GM23338 (cell line): ENCODE measurements around the gene ORC4. TPM values are rescaled to one million over a fixed set of nuclear protein-coding genes. Genes with fewer than 3 reads are reported as not detected.

Source experiments
- ATAC-seq: fragments of 200-7000 bp; cut with Tn5 transposase; 3 replicates; pipeline ENCODE4 v1.9.1; 2020
- DNase-seq: peaks from one replicate; pipeline ENCODE4 v3.0.0-alpha.2; 2015; ENCODE audit warnings: low spot score
- H2AFZ ChIP-seq: fragments of 200-600 bp; sonication (generic); 2 replicates; pipeline ENCODE4 v1.8.0; 2016; ENCODE audit warnings: antibody characterized with exemption, mild to moderate bottlenecking, moderate library complexity
- H3F3A ChIP-seq: fragments of 200-600 bp; sonication (generic); replicated peaks from 2 replicates; pipeline ENCODE4 v1.8.0; 2017; ENCODE audit warnings: antibody characterized with exemption, mixed run types, low read depth
- H3K27ac ChIP-seq: fragments of 200-600 bp; sonication (generic); 2 replicates; pipeline ENCODE4 v1.6.1; 2016; ENCODE audit warnings: low read depth
- H3K27me3 ChIP-seq: fragments of 200-600 bp; sonication (generic); 2 replicates; pipeline ENCODE4 v1.8.0; 2016; ENCODE audit warnings: mild to moderate bottlenecking, mixed run types, moderate library complexity; ENCODE audit not compliant: insufficient read depth
- H3K36me3 ChIP-seq: fragments of 200-600 bp; sonication (generic); 2 replicates; pipeline ENCODE4 v1.8.0; 2016; ENCODE audit warnings: mild to moderate bottlenecking; ENCODE audit not compliant: insufficient read depth
- H3K4me1 ChIP-seq: fragments of 200-600 bp; sonication (generic); 2 replicates; pipeline ENCODE4 v1.8.0; 2016; ENCODE audit warnings: mild to moderate bottlenecking, moderate library complexity; ENCODE audit not compliant: insufficient read depth
- H3K4me2 ChIP-seq: fragments of 200-600 bp; sonication (generic); 2 replicates; pipeline ENCODE4 v1.7.1; 2017; ENCODE audit warnings: mixed run types
- H3K4me3 ChIP-seq: fragments of 200-600 bp; sonication (generic); 2 replicates; pipeline ENCODE4 v1.6.1; 2016; ENCODE audit warnings: mixed run types
- H3K79me2 ChIP-seq: fragments of 200-600 bp; sonication (generic); replicated peaks from 2 replicates; pipeline ENCODE4 v1.8.0; 2017; ENCODE audit warnings: mild to moderate bottlenecking; ENCODE audit not compliant: insufficient read depth
- H3K9me2 ChIP-seq: fragments of 200-600 bp; sonication (generic); 2 replicates; pipeline ENCODE4 v1.8.0; 2017; ENCODE audit not compliant: insufficient read depth
- H4K20me1 ChIP-seq: fragments of 200-600 bp; sonication (generic); replicated peaks from 2 replicates; pipeline ENCODE4 v1.8.0; 2017; ENCODE audit warnings: mild to moderate bottlenecking; ENCODE audit not compliant: insufficient read depth
- H3K27ac Mint-ChIP-seq: 2 replicates; pipeline ENCODE4 v1.8.0; 2020; ENCODE audit warnings: inconsistent platforms, mild to moderate bottlenecking, moderate library complexity, mixed read lengths
- H3K27me3 Mint-ChIP-seq: 3 replicates; pipeline ENCODE4 v1.8.0; 2022; ENCODE audit warnings: low read depth, mild to moderate bottlenecking, moderate library complexity, mixed read lengths, inconsistent platforms; ENCODE audit not compliant: insufficient read depth, poor library complexity
- H3K36me3 Mint-ChIP-seq: 3 replicates; pipeline ENCODE4 v1.8.0; 2021; ENCODE audit warnings: low read depth, mild to moderate bottlenecking, inconsistent platforms, moderate library complexity, mixed read lengths
- H3K4me1 Mint-ChIP-seq: 3 replicates; pipeline ENCODE4 v1.8.0; 2020; ENCODE audit warnings: mild to moderate bottlenecking, inconsistent platforms, mixed read lengths
- H3K4me3 Mint-ChIP-seq: 3 replicates; pipeline ENCODE4 v1.8.0; 2021; ENCODE audit warnings: moderate library complexity, mild to moderate bottlenecking, inconsistent platforms, mixed read lengths
- H3K9me3 Mint-ChIP-seq: 3 replicates; pipeline ENCODE4 v1.8.0; 2020; ENCODE audit warnings: moderate library complexity, mild to moderate bottlenecking, inconsistent platforms, mixed read lengths
- CREB1 ChIP-seq: fragments of 250-450 bp; sonication (Bioruptor Pico); IDR thresholded peaks from 2 replicates; pipeline ENCODE4 v1.5.0; 2020; ENCODE audit warnings: low read depth, mild to moderate bottlenecking, moderate library complexity
- EZH2 ChIP-seq: fragments of 200-600 bp; sonication (generic); IDR thresholded peaks from one replicate; pipeline ENCODE4 v1.8.0; 2017; ENCODE audit warnings: antibody characterized with exemption, mild to moderate bottlenecking, low read depth; ENCODE audit not compliant: unreplicated experiment
- EZH2phosphoT487 ChIP-seq: fragments of 200-600 bp; sonication (generic); IDR thresholded peaks from one replicate; pipeline ENCODE4 v1.8.1; 2018; ENCODE audit warnings: antibody characterized with exemption; ENCODE audit not compliant: unreplicated experiment
- NANOG ChIP-seq: IDR thresholded peaks from 2 replicates; pipeline ENCODE4 v1.6.1; 2016; ENCODE audit warnings: antibody characterized with exemption, borderline replicate concordance
- POLR2AphosphoS5 ChIP-seq: IDR thresholded peaks from 2 replicates; pipeline ENCODE4 v1.6.1; 2016; ENCODE audit warnings: antibody characterized with exemption, low read depth
- REST ChIP-seq: IDR thresholded peaks from one replicate; pipeline ENCODE4 v1.6.1; 2018; ENCODE audit warnings: antibody characterized with exemption; ENCODE audit not compliant: unreplicated experiment
- ZNF114 ChIP-seq: fragments of 250-450 bp; sonication (Bioruptor Pico); IDR thresholded peaks from 2 replicates; pipeline ENCODE4 v1.5.0; 2020; ENCODE audit warnings: mild to moderate bottlenecking, moderate library complexity
- ZNF462 ChIP-seq: fragments of 250-450 bp; sonication (Bioruptor Pico); IDR thresholded peaks from 2 replicates; pipeline ENCODE4 v1.5.0; 2020; ENCODE audit warnings: mild to moderate bottlenecking, moderate library complexity
- polyA plus RNA-seq: library from polyadenylated mRNA; unstranded; fragments of >200 nt; fragmentation: Nextera tagmentation; extraction: Ambion mirVana; gene quantifications from 2 replicates; pipeline ENCODE4 v1.2.1, GENCODE V29; 2016
- total RNA-seq: library from RNA; depleted of rRNA; stranded (reverse); fragments of >200 nt; shearing (Covaris generic); gene quantifications from 2 replicates; pipeline ENCODE4 v1.2.3, GENCODE V29; 2014
- TF ChIP-seq, protein P1 (sequence below): IDR thresholded peaks from 2 replicates; pipeline ENCODE4 v1.6.1; 2016; ENCODE audit warnings: antibody characterized with exemption

ORC4 gene
- total and polyA plus RNA-seq, 2 experiments from 2014 or later: 47.5 to 177 TPM

DNA sequence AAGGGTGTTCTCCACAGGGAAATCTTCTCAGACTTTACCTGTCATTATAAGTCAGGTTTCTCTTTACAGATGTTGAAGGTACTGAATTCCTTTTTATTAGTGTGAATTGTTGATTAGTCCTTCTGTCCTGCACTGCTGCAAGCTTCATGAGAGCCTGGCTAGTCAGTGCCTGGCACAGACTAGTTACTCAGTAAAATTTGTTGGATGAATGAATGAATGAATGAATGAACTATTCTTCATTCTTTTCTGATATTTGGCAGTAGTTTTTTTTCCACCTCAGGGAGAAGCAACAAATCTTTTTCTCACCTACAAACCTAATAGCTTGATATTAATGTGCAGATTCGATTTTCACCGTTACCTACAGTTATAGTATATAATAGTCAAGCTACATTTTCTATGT is 111.4 kb downstream of the ORC4 start (continued):
- TF ChIP-seq REST (no peak), EZH2phosphoT487 (no peak), ZNF114 (CRISPR knock-in tag) (no peak)

DNA sequence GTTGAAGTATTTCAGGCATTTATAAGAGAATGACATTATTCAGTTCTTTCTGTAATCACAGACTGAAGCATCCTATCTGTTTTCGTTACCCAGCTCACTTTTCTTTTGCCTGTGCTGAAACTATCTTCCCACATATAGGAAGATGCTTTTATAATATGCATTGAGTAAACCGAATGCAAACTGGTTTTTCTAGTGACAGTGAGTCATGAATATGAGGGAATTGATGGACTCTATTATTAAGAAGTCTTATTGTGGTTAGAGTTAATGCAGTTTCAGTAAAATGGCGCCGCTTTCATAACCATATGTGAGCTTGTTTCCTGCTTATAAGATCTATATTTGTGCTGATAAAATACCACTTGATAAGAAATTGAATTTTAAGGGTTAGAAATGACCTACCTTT is 116.5 kb downstream of the ORC4 start:
- no peaks in the 10 kb centered on the region for H3F3A ChIP-seq
- no peak overlapping the region for H3K4me2 ChIP-seq
- TF ChIP-seq EZH2phosphoT487 (no peak), CREB1 (CRISPR knock-in tag) (no peak)
- H3K79me2 ChIP-seq: 0 out of 2 replicates have a peak, but pooled peaks cover 8% of the 10 kb centered on the region
- Mint-ChIP-seq H3K4me1 (peaks cover 3% of the 10 kb centered on the region; the same call in 1 of the 3 replicates), H3K4me3 (no peak overlapping the region), H3K36me3 (peaks cover 17% of the 10 kb centered on the region), H3K27me3 (no peaks in the 10 kb centered on the region), H3K9me3 (no peaks in the 10 kb centered on the region; the same call in 2 of the 3 replicates), H3K27ac (no peak overlapping the region)
- H4K20me1 ChIP-seq: no peaks in the 10 kb centered on the region
- no peaks in the 10 kb centered on the region for H3K4me1 ChIP-seq
- H3K4me3 ChIP-seq: no peak overlapping the region
- no peaks in the 10 kb centered on the region for H3K9me2 ChIP-seq
- no peak overlapping the region for H2AFZ ChIP-seq
- DNase-seq (no peak), ATAC-seq (no peak)
- no peaks in the 10 kb centered on the region for H3K36me3 ChIP-seq
- no peak overlapping the region for H3K27ac ChIP-seq
- H3K27me3 ChIP-seq: no peaks in the 10 kb centered on the region

DNA sequence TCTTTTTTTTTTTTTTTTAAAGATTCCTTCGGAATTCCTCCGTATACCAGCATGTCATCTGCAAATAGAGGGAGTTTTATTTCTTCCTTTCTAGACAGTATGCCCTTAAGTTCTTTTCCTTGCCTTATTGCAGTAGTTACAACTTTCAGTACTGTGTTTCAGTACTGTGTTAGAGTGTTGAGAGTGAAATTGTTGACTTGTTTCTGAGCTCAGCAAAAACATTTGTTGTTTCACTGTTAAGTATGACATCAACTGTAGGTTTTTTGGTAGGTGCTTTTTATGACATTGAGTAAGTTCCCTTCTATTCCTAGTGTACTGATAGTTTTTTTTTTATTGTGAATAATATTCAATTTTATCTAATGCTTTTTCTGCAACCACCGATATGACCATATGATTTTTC is 131.9 kb downstream of the ORC4 start:
- no peaks in the 10 kb centered on the region for H3F3A ChIP-seq
- H3K27ac ChIP-seq: no peak overlapping the region
- Mint-ChIP-seq H3K4me3 (no peak overlapping the region), H3K9me3 (no peaks in the 10 kb centered on the region), H3K36me3 (no peaks in the 10 kb centered on the region), H3K27me3 (no peaks in the 10 kb centered on the region), H3K4me1 (peaks cover 26% of the 10 kb centered on the region), H3K27ac (peak overlapping the region; percentile 57)
- ATAC-seq (no peak), DNase-seq (no peak)
- H3K4me3 ChIP-seq: no peak overlapping the region
- H3K4me2 ChIP-seq: 0 out of 2 replicates have a peak overlapping the region, but pooled peaks have one; percentile 34
- H3K4me1 ChIP-seq: peaks cover 14% of the 10 kb centered on the region
- no peaks in the 10 kb centered on the region for H3K9me2 ChIP-seq
- H3K79me2 ChIP-seq: peaks cover 98% of the 10 kb centered on the region
- H4K20me1 ChIP-seq: no peaks in the 10 kb centered on the region; the same call in 1 of the 2 replicates
- H3K36me3 ChIP-seq: no peaks in the 10 kb centered on the region
- no peak overlapping the region for H2AFZ ChIP-seq
- H3K27me3 ChIP-seq: no peaks in the 10 kb centered on the region
- TF ChIP-seq POLR2AphosphoS5 (no peak), EZH2 (no peak), ZNF114 (CRISPR knock-in tag) (no peak), NANOG (no peak), ZNF462 (no peak)
- TF ChIP-seq, protein P1, sequence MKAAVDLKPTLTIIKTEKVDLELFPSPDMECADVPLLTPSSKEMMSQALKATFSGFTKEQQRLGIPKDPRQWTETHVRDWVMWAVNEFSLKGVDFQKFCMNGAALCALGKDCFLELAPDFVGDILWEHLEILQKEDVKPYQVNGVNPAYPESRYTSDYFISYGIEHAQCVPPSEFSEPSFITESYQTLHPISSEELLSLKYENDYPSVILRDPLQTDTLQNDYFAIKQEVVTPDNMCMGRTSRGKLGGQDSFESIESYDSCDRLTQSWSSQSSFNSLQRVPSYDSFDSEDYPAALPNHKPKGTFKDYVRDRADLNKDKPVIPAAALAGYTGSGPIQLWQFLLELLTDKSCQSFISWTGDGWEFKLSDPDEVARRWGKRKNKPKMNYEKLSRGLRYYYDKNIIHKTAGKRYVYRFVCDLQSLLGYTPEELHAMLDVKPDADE: no peak
